Adrenal gland (tissue), 12 donors: Measurements from ENCODE around the gene RNF214. TPM values are rescaled to one million over a fixed set of nuclear protein-coding genes. Genes with fewer than 3 reads are reported as not detected.

Source experiments
- DNase-seq, 7 donors: peaks; one replicate each; pipeline ENCODE4 v3.0.0-alpha.2; 2019 to 2020
- H3K27ac ChIP-seq, 5 donors: fragments of 200-600 bp; sonication (generic) in 4 of 5; 1 replicate in 3 of 5; 2 replicates in 2 of 5; pipeline versions ENCODE4 v1.5.1 to v1.8.0; 2016 to 2020; ENCODE audit warnings: mild to moderate bottlenecking in 1 of 5
- H3K27me3 ChIP-seq: fragments of 200-600 bp; 2 replicates; pipeline ENCODE4 v1.8.0; 2021
- H3K36me3 ChIP-seq, 2 donors: fragments of 200-600 bp; replicated peaks in 1 of 2; 1 replicate in 1 of 2; 2 replicates in 1 of 2; pipeline versions ENCODE4 v1.5.1 to v1.8.0; 2018 to 2022
- H3K4me1 ChIP-seq, 2 donors: fragments of 200-600 bp; replicated peaks in 1 of 2; 1 replicate in 1 of 2; 2 replicates in 1 of 2; pipeline versions ENCODE4 v1.5.1 to v1.8.0; 2018 to 2021
- H3K4me3 ChIP-seq, 4 donors: fragments of 200-600 bp; sonication (generic) in 3 of 4; one replicate each; pipeline ENCODE4 v1.5.1; 2016 to 2018
- H3K9me3 ChIP-seq, 3 donors: fragments of 200-600 bp; sonication (generic) in 1 of 3; replicated peaks in 1 of 3; 1 replicate in 2 of 3; 2 replicates in 1 of 3; pipeline versions ENCODE4 v1.5.1 to v1.8.0; 2016 to 2021
- POLR2A ChIP-seq, 2 donors: fragments of 450-650 bp; IDR thresholded peaks; one replicate each; pipeline ENCODE4 v1.6.1; 2017; ENCODE audit warnings: antibody characterized with exemption in 2 of 2, mild to moderate bottlenecking in 2 of 2, moderate library complexity in 1 of 2
- WGBS, 4 donors: extraction: QIAGEN DNeasy Blood & Tissue Kit in 2 of 4; methylation state at CpG; one replicate each; pipeline versions ENCODE4 v1.1.5 to v1.1.7; 2013 to 2017; 5-methylcytosine and 5-hydroxymethylcytosine counted together
- intact Hi-C, 2 donors: fragments of 100-400 bp; cut with DNase I; formaldehyde crosslinking; loops; one replicate each; pipeline versions ENCODE4 v1.14.1 to v1.15.0; 2022 to 2023
- polyA plus RNA-seq, 3 donors: library from polyadenylated mRNA; stranded (reverse); fragments of 200-250 nt in 2 of 3; fragments of 350-450 nt in 1 of 3; fragmentation: Illumina TruSeq in 1 of 3; extraction: RNeasy Lipid Tissue Mini Kit (QIAGEN cat#74804) in 1 of 3; gene quantifications; one replicate each; pipeline ENCODE4 v1.2.3, GENCODE V29; 2013 to 2014
- total RNA-seq, 9 donors: library from RNA; depleted of rRNA in 4 of 9; stranded (reverse); fragments of >200 nt in 4 of 9; fragments of 120-200 nt in 1 of 9; fragmentation: NEBNext Ultra II Directional in 1 of 9; extraction: Animal tissue kit (Norgen Biotek cat#: 25700) in 1 of 9; gene quantifications; one replicate each; pipeline versions ENCODE4 v1.1.0 to v1.2.4, GENCODE V29; 2013 to 2023
- TF ChIP-seq, protein P1 (sequence below), 6 experiments: fragments of 450-650 bp in 4 of 6; fragments of 200-600 bp in 2 of 6; sonication (generic) in 1 of 6; IDR thresholded peaks; 1 replicate in 5 of 6; 2 replicates in 1 of 6; pipeline versions ENCODE4 v1.5.1 to v1.8.0; 2016 to 2021; ENCODE audit warnings: antibody characterized with exemption in 6 of 6, mild to moderate bottlenecking in 2 of 6, moderate library complexity in 1 of 6
- donor health status: healthy with polysubstance abuse.
- donor health status: Bipolar disorder and iron deficiency.
- donor health status: DM: yes; HTN: yes; CAD: no.
- donor health status: DM: no; HTN: no; CAD: no.
- donor health status: DM: no; HTN: no; CAD: no.
- donor health status: DM: yes; HTN: yes; CAD: no.

Gene RNF214
- total and polyA plus RNA-seq, 12 donors, result 11.3 to 33.8 (median 20.5) TPM

DNA sequence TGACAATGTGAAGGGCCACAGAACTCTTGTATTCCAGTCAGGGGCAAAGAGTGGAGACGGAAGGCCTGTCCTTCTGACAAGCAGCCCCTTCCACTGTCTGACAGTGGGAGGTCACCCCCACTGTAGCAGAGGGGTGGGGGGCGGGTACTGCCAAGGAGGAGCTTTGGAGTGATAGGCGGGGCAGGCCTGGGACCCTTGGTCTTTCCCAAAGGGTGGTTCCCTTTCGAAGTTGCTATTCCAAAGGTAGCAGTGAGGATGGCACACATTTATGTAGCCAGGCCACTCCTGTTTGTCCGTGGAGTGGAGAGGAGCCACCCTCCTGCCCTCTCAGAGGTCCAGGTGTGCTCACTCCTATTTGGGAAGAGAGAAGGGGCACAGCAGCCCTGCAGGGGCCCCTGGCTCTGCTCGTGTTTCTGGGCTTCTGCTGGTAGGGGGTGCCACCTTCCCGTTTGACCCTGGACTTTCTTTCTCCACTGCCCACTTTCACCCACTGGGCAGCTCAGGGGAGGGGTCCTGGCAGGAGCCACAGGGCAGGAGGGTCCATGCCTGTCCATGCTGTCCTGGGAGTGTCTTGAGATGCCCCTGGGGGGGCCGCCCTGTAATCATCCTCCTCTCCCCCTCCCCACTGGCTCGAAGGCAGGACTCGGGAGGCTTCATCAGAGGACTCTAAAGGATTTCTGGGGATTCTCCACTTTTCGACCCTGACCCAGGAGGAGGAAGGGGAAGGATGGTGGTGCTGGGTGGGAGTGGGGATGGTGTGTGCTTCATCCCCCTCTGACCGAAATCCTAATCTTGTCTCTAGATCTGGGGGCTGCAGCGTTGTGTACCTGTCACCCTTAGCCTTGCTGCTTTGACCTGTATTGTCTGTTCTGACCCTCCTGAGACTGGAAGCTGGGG lies 32.3 kb upstream of the RNF214 start:
- Histone ChIP-seq H3K4me3 (peak overlapping the region in 1 of 4 donors; percentile 47), H3K36me3 (peaks cover 0 to 46% of the 10 kb centered on the region in 2 donors), H3K4me1 (peaks cover 12 to 18% of the 10 kb centered on the region in 2 donors), H3K9me3 (no peaks in the 10 kb centered on the region), H3K27ac (peak overlapping the region in 4 of 5 donors; percentile 48 to 92 (median 77)), H3K27me3 (no peaks in the 10 kb centered on the region)
- 49 to 59% (median 58%) methylated on average over 6 to 13 of the region's 13 CpGs for WGBS, 4 donors
- intact Hi-C loops, result no loop called here
- DNase-seq, result no peak
- TF ChIP-seq, protein P1, sequence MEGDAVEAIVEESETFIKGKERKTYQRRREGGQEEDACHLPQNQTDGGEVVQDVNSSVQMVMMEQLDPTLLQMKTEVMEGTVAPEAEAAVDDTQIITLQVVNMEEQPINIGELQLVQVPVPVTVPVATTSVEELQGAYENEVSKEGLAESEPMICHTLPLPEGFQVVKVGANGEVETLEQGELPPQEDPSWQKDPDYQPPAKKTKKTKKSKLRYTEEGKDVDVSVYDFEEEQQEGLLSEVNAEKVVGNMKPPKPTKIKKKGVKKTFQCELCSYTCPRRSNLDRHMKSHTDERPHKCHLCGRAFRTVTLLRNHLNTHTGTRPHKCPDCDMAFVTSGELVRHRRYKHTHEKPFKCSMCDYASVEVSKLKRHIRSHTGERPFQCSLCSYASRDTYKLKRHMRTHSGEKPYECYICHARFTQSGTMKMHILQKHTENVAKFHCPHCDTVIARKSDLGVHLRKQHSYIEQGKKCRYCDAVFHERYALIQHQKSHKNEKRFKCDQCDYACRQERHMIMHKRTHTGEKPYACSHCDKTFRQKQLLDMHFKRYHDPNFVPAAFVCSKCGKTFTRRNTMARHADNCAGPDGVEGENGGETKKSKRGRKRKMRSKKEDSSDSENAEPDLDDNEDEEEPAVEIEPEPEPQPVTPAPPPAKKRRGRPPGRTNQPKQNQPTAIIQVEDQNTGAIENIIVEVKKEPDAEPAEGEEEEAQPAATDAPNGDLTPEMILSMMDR (IDR thresholded peaks at IDR 0.05), result no peak
- TF ChIP-seq POLR2A (IDR thresholded peaks at IDR 0.05), result no peak

DNA sequence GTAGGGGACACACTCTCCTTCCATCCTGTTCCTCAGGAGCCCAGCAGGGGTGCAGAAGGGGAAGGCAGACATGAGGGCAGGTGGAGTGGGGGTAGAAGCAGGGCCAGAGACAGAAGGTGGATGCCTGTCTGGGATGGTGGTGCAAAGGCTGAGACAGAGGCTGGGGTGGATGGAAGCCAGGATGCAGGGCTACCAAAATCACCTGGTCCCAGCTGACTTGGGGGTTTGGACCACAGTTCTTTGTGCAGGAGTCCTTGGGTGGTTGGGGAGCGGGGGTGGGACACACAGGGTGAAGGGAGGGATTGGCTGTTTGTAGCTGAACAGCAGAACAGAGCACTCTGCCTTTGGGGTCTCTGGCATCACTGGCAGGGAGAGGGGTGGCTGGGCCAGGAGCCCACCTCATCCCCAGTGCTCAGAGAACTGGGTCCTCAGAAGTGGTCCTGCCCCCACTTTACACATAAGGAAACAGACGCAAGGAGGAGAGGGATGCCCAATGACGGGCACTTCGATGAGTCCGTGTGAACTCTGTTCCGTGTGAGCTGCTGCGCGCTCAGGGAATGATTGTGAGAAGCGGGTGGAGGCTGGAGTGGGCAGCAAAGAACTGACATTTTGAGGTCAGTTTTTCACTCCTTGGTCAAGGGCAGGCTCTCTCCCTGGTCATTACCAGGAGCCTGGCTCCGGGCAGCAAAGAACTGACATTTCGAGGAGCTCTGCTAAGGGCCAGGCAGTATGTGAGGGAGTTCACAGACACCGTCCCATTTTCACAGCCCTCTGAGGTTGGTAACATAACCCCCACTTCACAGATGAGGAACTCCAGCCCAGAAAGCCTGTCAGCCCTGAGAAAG lies 31.4 kb upstream of the RNF214 start:
- TF ChIP-seq, protein P1 (IDR thresholded peaks at IDR 0.05), result no peak
- TF ChIP-seq POLR2A (IDR thresholded peaks at IDR 0.05), result no peak
- H3K36me3 ChIP-seq, result peaks cover 0 to 41% of the 10 kb centered on the region in 2 donors

DNA sequence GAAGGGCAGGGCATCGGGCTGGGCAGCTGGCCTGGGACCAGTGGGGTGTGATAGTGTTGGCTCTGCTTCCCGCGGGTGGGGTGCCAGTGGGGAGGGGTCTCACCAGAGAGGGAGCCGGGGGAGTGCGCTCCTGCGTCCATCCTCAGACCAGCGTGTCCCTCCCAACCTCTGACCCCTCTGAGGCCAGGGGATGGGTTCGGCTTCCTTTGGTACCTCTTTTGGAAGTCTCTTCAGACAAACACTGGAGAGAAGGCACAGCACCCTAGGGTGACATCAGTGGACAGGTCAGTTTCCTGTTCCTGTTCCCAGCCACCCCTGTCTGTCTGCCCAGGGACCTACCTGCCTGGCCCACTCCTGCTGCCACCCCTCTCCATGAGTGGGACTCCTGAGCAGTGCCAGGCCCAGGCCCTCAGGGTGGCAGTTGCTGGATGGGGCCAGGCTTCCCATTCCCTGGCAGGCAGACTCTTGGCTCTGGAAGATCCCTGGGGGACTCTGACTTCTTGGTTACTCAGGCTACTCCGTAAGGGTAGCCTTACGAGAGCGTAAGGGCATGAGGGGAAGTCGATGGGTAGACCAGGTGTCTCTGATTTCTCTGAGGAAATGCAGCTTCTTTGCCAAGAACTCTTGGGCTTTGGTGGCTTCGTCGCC lies 30.7 kb upstream of the RNF214 start:
- DNase-seq, result no peak
- peaks cover 16 to 22% of the 10 kb centered on the region in 2 donors for H3K4me1 ChIP-seq

More for the DNA sequence above, 31.4 kb upstream of the RNF214 start:
- H3K9me3 ChIP-seq, result no peaks in the 10 kb centered on the region
- H3K27ac ChIP-seq, result peak overlapping the region in 4 of 5 donors; percentile 48 to 92 (median 77)
- intact Hi-C loops, result no loop called here
- no peaks in the 10 kb centered on the region for H3K27me3 ChIP-seq
- 44 to 64% (median 47%) methylated on average over 12 of the region's 12 CpGs for WGBS, 4 donors
- peaks cover 16 to 22% of the 10 kb centered on the region in 2 donors for H3K4me1 ChIP-seq
- peak overlapping the region in 1 of 4 donors; percentile 47 for H3K4me3 ChIP-seq
- no peak for DNase-seq

More for the DNA sequence above, 30.7 kb upstream of the RNF214 start:
- TF ChIP-seq POLR2A (IDR thresholded peaks at IDR 0.05), result no peak
- TF ChIP-seq, protein P1 (IDR thresholded peaks at IDR 0.05), result no peak
- no peaks in the 10 kb centered on the region for H3K9me3 ChIP-seq
- H3K27ac ChIP-seq, result peak overlapping the region in 4 of 5 donors; percentile 33 to 92 (median 77)
- no peaks in the 10 kb centered on the region for H3K27me3 ChIP-seq
- intact Hi-C loops, result no loop called here
- peak overlapping the region in 1 of 4 donors; percentile 47 for H3K4me3 ChIP-seq
- WGBS, 4 donors, result 50 to 72% (median 63%) methylated on average over 2 to 14 of the region's 14 CpGs
- H3K36me3 ChIP-seq, result peaks cover 0 to 38% of the 10 kb centered on the region in 2 donors
